Tibial nerve (tissue), 4 donors: ENCODE results near the gene NPHP4. TPM values are rescaled to one million over a fixed set of nuclear protein-coding genes. Genes with fewer than 3 reads are reported as not detected.

ENCODE experiments used
- DNase-seq, 2 donors: peaks; one replicate each; pipeline ENCODE4 v3.0.0-alpha.2; 2019; ENCODE audit warnings: low spot score in 2 of 2
- H3K27ac ChIP-seq, 4 donors: fragments of 200-600 bp; sonication (generic) in 3 of 4; one replicate each; pipeline ENCODE4 v1.5.1; 2017 to 2019; ENCODE audit warnings: mild to moderate bottlenecking in 1 of 4
- H3K27me3 ChIP-seq, 2 donors: fragments of 200-600 bp; sonication (generic) in 1 of 2; one replicate each; pipeline versions ENCODE4 v1.5.1 to v1.6.0; 2017 to 2019
- H3K36me3 ChIP-seq, 3 donors: fragments of 200-600 bp; sonication (generic); one replicate each; pipeline ENCODE4 v1.5.1; 2018 to 2019
- H3K4me1 ChIP-seq, 4 donors: fragments of 200-600 bp; sonication (generic) in 3 of 4; one replicate each; pipeline ENCODE4 v1.5.1; 2017 to 2019
- H3K4me3 ChIP-seq, 4 donors: fragments of 200-600 bp; sonication (generic) in 3 of 4; one replicate each; pipeline ENCODE4 v1.5.1; 2017 to 2019; ENCODE audit warnings: mild to moderate bottlenecking in 1 of 4, moderate library complexity in 1 of 4
- H3K9me3 ChIP-seq, 4 donors: fragments of 200-600 bp; sonication (generic) in 3 of 4; one replicate each; pipeline ENCODE4 v1.5.1; 2017 to 2019
- EP300 ChIP-seq, 2 donors: sonication (generic); formaldehyde crosslinking; IDR thresholded peaks; one replicate each; pipeline ENCODE4 v1.6.1; 2017; ENCODE audit warnings: antibody characterized with exemption in 2 of 2, mild to moderate bottlenecking in 1 of 2
- POLR2A ChIP-seq, 2 donors: fragments of 450-650 bp; IDR thresholded peaks; one replicate each; pipeline ENCODE4 v1.6.1; 2017; ENCODE audit warnings: antibody characterized with exemption in 2 of 2, mild to moderate bottlenecking in 2 of 2, moderate library complexity in 2 of 2
- WGBS, 2 donors: methylation state at CpG; one replicate each; pipeline ENCODE4 v1.1.5; 2018; 5-methylcytosine and 5-hydroxymethylcytosine counted together
- total RNA-seq, 4 donors: library from RNA; depleted of rRNA; stranded (reverse); fragments of >200 nt; gene quantifications; one replicate each; pipeline ENCODE4 v1.1.0, GENCODE V29; 2016
- TF ChIP-seq, protein P1 (sequence below), 5 experiments: fragments of 200-600 bp in 3 of 5; fragments of 450-650 bp in 2 of 5; sonication (generic) in 3 of 5; IDR thresholded peaks; one replicate each; pipeline ENCODE4 v1.5.1; 2016 to 2019; ENCODE audit warnings: antibody characterized with exemption in 5 of 5, mild to moderate bottlenecking in 3 of 5, moderate library complexity in 2 of 5

The NPHP4 gene
- total RNA-seq, 4 donors from 2014 or later, result 14.7 to 34.5 (median 28.0) TPM

DNA sequence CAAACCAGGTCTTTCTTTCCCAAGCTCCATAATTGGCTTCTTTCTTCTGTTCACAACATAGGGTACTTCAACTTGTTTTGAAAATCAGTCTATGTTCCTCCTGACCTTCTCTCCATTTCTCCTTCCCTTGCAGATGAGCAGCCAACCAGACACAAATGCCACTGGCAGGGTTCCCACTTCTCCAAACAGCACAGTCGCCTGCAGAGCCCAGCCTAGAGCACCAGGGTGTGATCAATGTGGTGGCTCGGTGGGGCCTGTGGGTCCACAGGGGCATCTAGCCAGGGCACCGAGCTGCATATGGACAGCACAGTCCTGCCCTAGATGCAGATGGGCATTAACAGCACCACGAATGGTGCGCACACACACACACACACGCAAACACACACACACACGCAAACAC is 112.8 kb downstream of the NPHP4 start:
- no peak for DNase-seq
- peaks cover 0 to 9% (median 0%) of the 10 kb centered on the region in 4 donors for H3K9me3 ChIP-seq
- no peak overlapping the region for H3K4me3 ChIP-seq
- peaks cover 0 to 95% (median 0%) of the 10 kb centered on the region in 3 donors for H3K36me3 ChIP-seq
- H3K27me3 ChIP-seq, result no peaks in the 10 kb centered on the region
- TF ChIP-seq EP300 (IDR thresholded peaks at IDR 0.05) (no peak), POLR2A (IDR thresholded peaks at IDR 0.05) (no peak)
- TF ChIP-seq, protein P1, sequence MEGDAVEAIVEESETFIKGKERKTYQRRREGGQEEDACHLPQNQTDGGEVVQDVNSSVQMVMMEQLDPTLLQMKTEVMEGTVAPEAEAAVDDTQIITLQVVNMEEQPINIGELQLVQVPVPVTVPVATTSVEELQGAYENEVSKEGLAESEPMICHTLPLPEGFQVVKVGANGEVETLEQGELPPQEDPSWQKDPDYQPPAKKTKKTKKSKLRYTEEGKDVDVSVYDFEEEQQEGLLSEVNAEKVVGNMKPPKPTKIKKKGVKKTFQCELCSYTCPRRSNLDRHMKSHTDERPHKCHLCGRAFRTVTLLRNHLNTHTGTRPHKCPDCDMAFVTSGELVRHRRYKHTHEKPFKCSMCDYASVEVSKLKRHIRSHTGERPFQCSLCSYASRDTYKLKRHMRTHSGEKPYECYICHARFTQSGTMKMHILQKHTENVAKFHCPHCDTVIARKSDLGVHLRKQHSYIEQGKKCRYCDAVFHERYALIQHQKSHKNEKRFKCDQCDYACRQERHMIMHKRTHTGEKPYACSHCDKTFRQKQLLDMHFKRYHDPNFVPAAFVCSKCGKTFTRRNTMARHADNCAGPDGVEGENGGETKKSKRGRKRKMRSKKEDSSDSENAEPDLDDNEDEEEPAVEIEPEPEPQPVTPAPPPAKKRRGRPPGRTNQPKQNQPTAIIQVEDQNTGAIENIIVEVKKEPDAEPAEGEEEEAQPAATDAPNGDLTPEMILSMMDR (IDR thresholded peaks at IDR 0.05), result no peak
- no peak overlapping the region for H3K27ac ChIP-seq
- 78 to 84% methylated on average over 7 of the region's 7 CpGs for WGBS, 2 donors
- no peaks in the 10 kb centered on the region for H3K4me1 ChIP-seq

DNA sequence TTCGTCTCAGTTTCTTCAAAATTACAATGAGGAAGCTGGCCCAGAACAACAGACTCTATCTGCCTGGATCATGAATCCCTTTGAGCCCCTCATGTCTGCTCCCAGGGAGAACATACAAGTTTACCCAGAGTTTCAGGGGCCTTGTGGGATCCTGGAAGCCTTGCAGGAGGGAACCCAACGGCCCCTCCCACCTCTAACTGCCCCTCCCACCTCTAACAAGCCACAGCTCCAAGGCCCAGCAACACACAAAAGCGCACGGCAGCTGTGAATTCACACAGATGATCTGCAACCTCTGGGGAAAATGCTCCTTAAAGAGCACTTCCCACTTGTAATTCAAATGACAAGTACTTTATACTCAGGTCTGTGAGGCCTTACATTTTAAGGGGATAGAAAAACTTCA is 113.3 kb downstream of the NPHP4 start:
- H3K27me3 ChIP-seq, result no peaks in the 10 kb centered on the region
- no peak for DNase-seq
- H3K36me3 ChIP-seq, result peaks cover 0 to 99% (median 0%) of the 10 kb centered on the region in 3 donors
- peaks cover 0 to 9% (median 0%) of the 10 kb centered on the region in 4 donors for H3K9me3 ChIP-seq
- no peak overlapping the region for H3K27ac ChIP-seq
- no peak overlapping the region for H3K4me3 ChIP-seq
- no peaks in the 10 kb centered on the region for H3K4me1 ChIP-seq
- TF ChIP-seq POLR2A (IDR thresholded peaks at IDR 0.05) (no peak), EP300 (IDR thresholded peaks at IDR 0.05) (no peak)
- TF ChIP-seq, protein P1 (IDR thresholded peaks at IDR 0.05), result no peak
- 63% methylated on average over 4 of the region's 4 CpGs for WGBS, 2 donors

DNA sequence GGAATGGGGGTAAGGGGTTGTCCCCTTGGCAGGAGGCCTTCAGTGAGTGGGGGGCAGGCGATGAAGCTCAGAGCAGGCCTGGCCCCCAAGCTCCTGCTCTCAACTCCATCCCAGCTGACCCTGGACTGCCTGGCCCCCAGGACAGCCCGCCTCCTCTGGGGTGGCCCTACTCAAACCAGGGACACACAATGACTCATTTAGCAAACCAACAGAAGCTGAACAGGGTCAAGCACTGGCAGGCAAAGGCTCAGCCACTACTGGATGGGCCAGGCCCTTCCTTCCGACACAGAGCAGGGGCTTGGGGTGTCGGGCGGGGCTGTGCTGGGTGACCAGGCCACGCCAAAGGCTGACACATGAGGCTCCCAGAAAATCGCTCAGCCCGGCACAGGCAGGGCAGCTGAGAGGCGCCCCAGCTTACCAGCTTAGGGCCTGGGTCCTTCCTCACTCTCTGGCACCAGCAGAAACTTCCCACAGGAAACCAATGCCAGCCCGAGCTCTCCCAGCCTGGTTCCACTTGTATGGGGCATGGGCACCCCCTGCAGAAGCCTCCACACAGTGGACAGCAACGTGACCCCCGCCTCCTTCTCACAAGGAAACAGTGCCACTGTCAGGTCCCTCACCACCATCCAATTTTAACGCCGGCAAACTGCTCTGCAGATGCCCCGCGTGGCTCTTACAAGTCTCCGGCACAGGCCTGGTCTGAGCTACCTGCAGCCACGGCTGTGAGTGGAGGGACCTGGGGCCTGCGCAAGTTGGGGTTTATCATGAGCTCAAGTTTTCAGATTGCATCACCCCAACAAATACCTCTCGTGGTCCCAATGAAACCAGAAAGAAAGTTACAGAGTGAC is 114.3 kb downstream of the NPHP4 start:
- Histone ChIP-seq H3K4me3 (no peak overlapping the region), H3K36me3 (peaks cover 0 to 99% (median 0%) of the 10 kb centered on the region in 3 donors), H3K27me3 (no peaks in the 10 kb centered on the region), H3K9me3 (peaks cover 0 to 9% (median 0%) of the 10 kb centered on the region in 4 donors), H3K27ac (peak overlapping the region in 2 of 4 donors; percentile 2 to 28), H3K4me1 (no peaks in the 10 kb centered on the region)
- DNase-seq, result no peak
- 78 to 83% methylated on average over 11 to 19 of the region's 20 CpGs for WGBS, 2 donors
- TF ChIP-seq EP300 (IDR thresholded peaks at IDR 0.05), result no peak
- TF ChIP-seq, protein P1 (IDR thresholded peaks at IDR 0.05), result no peak
- no peak for TF ChIP-seq POLR2A (IDR thresholded peaks at IDR 0.05)

DNA sequence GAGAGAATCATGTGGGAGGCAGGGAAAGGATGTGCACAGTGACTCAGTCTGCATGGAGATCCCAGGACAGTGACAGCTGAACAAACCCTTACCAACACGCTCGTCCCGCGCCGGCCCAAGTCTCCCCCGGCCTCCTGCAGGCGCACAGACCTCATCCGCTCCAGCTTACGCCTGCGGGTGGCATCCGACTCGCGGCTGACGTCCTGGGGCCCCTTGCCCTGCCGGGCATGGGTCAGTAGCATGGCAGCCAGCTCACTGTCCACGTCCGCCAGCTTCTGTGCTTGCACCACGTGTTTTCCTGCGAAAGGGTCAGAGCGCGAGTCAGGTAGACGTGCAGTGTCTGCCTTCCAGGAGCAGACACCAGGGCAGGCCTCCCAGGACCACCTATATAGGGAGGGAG is 115.2 kb downstream of the NPHP4 start:
- Histone ChIP-seq H3K36me3 (peaks cover 0 to 99% (median 0%) of the 10 kb centered on the region in 3 donors), H3K9me3 (peaks cover 0 to 9% (median 0%) of the 10 kb centered on the region in 4 donors)

More for the DNA sequence above, 115.2 kb downstream of the NPHP4 start:
- H3K4me1 ChIP-seq, result no peaks in the 10 kb centered on the region
- DNase-seq, result no peak
- no peak overlapping the region for H3K27ac ChIP-seq
- no peak overlapping the region for H3K4me3 ChIP-seq
- WGBS, 2 donors, result 78 to 81% methylated on average over 22 of the region's 22 CpGs
- H3K27me3 ChIP-seq, result no peaks in the 10 kb centered on the region
- no peak for TF ChIP-seq EP300 (IDR thresholded peaks at IDR 0.05)
- TF ChIP-seq POLR2A (IDR thresholded peaks at IDR 0.05), result no peak
- TF ChIP-seq, protein P1 (IDR thresholded peaks at IDR 0.05), result no peak
